SU-DHL-6 (cell line): ENCODE data around the gene PHF21B.

Experiments used
- EZH2phosphoT487 ChIP-seq: fragments of 200-600 bp; sonication (generic), shearing (Covaris generic); conservative IDR thresholded peaks from 2 replicates; pipeline ENCODE4 v1.6.1; 2018; ENCODE audit warnings: mild to moderate bottlenecking, antibody characterized with exemption, low read length, moderate library complexity, mixed read lengths
- TF ChIP-seq, protein P1 (sequence below): fragments of 200-600 bp; sonication (generic); IDR thresholded peaks from one replicate; pipeline ENCODE4 v1.5.1; 2017; ENCODE audit warnings: antibody characterized with exemption, mild to moderate bottlenecking, low read length, moderate library complexity; ENCODE audit not compliant: insufficient read depth, poor library complexity, severe bottlenecking

DNA sequence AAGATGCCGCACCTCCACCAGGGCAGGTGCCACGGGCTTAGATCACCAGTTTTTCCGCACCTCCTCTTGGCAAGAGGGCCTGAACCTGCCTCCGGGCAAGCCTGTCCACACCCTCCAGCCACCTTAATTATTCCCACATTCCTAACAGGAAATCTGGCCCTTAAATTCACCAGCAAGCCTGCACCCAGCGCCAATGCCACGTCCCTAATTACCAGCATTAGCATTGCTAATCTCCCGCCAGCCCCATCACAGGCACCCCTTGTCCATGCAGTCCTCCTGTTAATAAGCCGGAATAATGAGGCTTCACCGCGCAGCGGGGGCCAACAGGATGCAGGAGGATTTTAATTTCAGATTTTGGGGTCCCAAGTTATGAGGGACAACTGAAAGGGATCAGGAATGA is 69.7 kb downstream of the PHF21B start:
- TF ChIP-seq, protein P1, sequence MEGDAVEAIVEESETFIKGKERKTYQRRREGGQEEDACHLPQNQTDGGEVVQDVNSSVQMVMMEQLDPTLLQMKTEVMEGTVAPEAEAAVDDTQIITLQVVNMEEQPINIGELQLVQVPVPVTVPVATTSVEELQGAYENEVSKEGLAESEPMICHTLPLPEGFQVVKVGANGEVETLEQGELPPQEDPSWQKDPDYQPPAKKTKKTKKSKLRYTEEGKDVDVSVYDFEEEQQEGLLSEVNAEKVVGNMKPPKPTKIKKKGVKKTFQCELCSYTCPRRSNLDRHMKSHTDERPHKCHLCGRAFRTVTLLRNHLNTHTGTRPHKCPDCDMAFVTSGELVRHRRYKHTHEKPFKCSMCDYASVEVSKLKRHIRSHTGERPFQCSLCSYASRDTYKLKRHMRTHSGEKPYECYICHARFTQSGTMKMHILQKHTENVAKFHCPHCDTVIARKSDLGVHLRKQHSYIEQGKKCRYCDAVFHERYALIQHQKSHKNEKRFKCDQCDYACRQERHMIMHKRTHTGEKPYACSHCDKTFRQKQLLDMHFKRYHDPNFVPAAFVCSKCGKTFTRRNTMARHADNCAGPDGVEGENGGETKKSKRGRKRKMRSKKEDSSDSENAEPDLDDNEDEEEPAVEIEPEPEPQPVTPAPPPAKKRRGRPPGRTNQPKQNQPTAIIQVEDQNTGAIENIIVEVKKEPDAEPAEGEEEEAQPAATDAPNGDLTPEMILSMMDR, result no peak
- TF ChIP-seq EZH2phosphoT487, result no peak
